Nephron (organoid): ENCODE measurements around the gene HEMGN.

ENCODE experiments used
- H3K27ac Mint-ChIP-seq, 3 experiments: 2 replicates each; pipeline ENCODE4 v1.8.0; 2020; ENCODE audit warnings: mixed read lengths in 3 of 3, mild to moderate bottlenecking in 2 of 3, moderate library complexity in 1 of 3
- H3K27me3 Mint-ChIP-seq: 2 replicates; pipeline ENCODE4 v1.8.0; 2021; ENCODE audit warnings: low read depth, mild to moderate bottlenecking, moderate library complexity, mixed read lengths
- H3K36me3 Mint-ChIP-seq: 2 replicates; pipeline ENCODE4 v1.8.0; 2020; ENCODE audit warnings: low read depth, mixed read lengths
- H3K4me1 Mint-ChIP-seq: 2 replicates; pipeline ENCODE4 v1.8.0; 2020; ENCODE audit warnings: mixed read lengths
- H3K4me3 Mint-ChIP-seq, 3 experiments: 2 replicates each; pipeline ENCODE4 v1.8.0; 2020; ENCODE audit warnings: mild to moderate bottlenecking in 3 of 3, mixed read lengths in 3 of 3, moderate library complexity in 2 of 3
- H3K9me3 Mint-ChIP-seq: 2 replicates; pipeline ENCODE4 v1.8.0; 2020; ENCODE audit warnings: mixed read lengths
- CTCF ChIP-seq, 3 experiments: fragments of 200-600 bp; sonication (generic); IDR thresholded peaks; one replicate each; pipeline ENCODE4 v1.5.0; 2021; ENCODE audit warnings: antibody characterized with exemption in 3 of 3; ENCODE audit not compliant: unreplicated experiment in 3 of 3

HEMGN gene

GRCh38 chr9:97918611-97919010 is 19.4 kb downstream of the HEMGN start:
- peaks cover 12% of the 10 kb centered on the region for H3K36me3 Mint-ChIP-seq
- no peaks in the 10 kb centered on the region for H3K9me3 Mint-ChIP-seq
- H3K4me1 Mint-ChIP-seq, result peaks cover 6% of the 10 kb centered on the region
- no peak for TF ChIP-seq CTCF (IDR thresholded peaks at IDR 0.05; ENCODE audit: unreplicated experiment in 3 of 3)
- peaks cover 1% of the 10 kb centered on the region for H3K27me3 Mint-ChIP-seq
- no peak overlapping the region for H3K27ac Mint-ChIP-seq
- H3K4me3 Mint-ChIP-seq, result no peak overlapping the region

GRCh38 chr9:97911970-97912369 is 26.0 kb downstream of the HEMGN start:
- no peak overlapping the region for H3K27ac Mint-ChIP-seq
- peaks cover 13% of the 10 kb centered on the region for H3K4me1 Mint-ChIP-seq
- H3K9me3 Mint-ChIP-seq, result no peaks in the 10 kb centered on the region
- no peak for TF ChIP-seq CTCF (IDR thresholded peaks at IDR 0.05; ENCODE audit: unreplicated experiment in 3 of 3)
- H3K36me3 Mint-ChIP-seq, result peaks cover 36% of the 10 kb centered on the region
- no peak overlapping the region for H3K4me3 Mint-ChIP-seq
- H3K27me3 Mint-ChIP-seq, result no peaks in the 10 kb centered on the region

GRCh38 chr9:97911528-97911927 is 26.4 kb downstream of the HEMGN start:
- Mint-ChIP-seq H3K9me3 (no peaks in the 10 kb centered on the region), H3K4me3 (no peak overlapping the region), H3K27ac (no peak overlapping the region), H3K4me1 (peaks cover 13% of the 10 kb centered on the region), H3K36me3 (peaks cover 34% of the 10 kb centered on the region), H3K27me3 (no peaks in the 10 kb centered on the region)
- no peak for TF ChIP-seq CTCF (IDR thresholded peaks at IDR 0.05; ENCODE audit: unreplicated experiment in 3 of 3)

GRCh38 chr9:97910357-97910756 is 27.6 kb downstream of the HEMGN start:
- Mint-ChIP-seq H3K27ac (no peak overlapping the region), H3K9me3 (no peaks in the 10 kb centered on the region), H3K36me3 (peaks cover 39% of the 10 kb centered on the region), H3K4me1 (peaks cover 13% of the 10 kb centered on the region), H3K4me3 (no peak overlapping the region), H3K27me3 (no peaks in the 10 kb centered on the region)
- no peak for TF ChIP-seq CTCF (IDR thresholded peaks at IDR 0.05; ENCODE audit: unreplicated experiment in 3 of 3)

GRCh38 chr9:97908705-97909104 is 29.3 kb downstream of the HEMGN start:
- H3K4me3 Mint-ChIP-seq, result no peak overlapping the region
- H3K36me3 Mint-ChIP-seq, result peaks cover 50% of the 10 kb centered on the region

More at GRCh38 chr9:97908705-97909104, 29.3 kb downstream of the HEMGN start:
- H3K9me3 Mint-ChIP-seq, result no peaks in the 10 kb centered on the region
- H3K27ac Mint-ChIP-seq, result no peak overlapping the region
- peaks cover 13% of the 10 kb centered on the region for H3K4me1 Mint-ChIP-seq
- H3K27me3 Mint-ChIP-seq, result no peaks in the 10 kb centered on the region
- no peak for TF ChIP-seq CTCF (IDR thresholded peaks at IDR 0.05; ENCODE audit: unreplicated experiment in 3 of 3)
